ENCODE measurements around the gene MGAT3.

The MGAT3 gene

GRCh38 chr22:39493759-39494158 is 36.9 kb downstream of the MGAT3 start:
- ChIA-PET CTCF (interaction anchor here (0.6 to 2.1 kb wide), 11 partner anchors 8 to 61 kb away, joined by 3 to 33 read pairs (median 5); partner anchors contain the start of gene MIEF1), POLR2A (interaction anchor here (0.9 to 2.3 kb wide), 6 partner anchors 22 to 174 kb away, joined by 3 to 14 read pairs (median 8); partner anchors contain the start of genes ATF4 and RPL3)
- no peak for DNase-seq (ENCODE audit: extremely low spot score)
- TF ChIP-seq ZNF384 (IDR thresholded peaks at IDR 0.05) (no peak), NFRKB (IDR thresholded peaks at IDR 0.05) (no peak), FOXA1 (IDR thresholded peaks at IDR 0.05) (no peak), ARNT (IDR thresholded peaks at IDR 0.05) (no peak), SP1 (IDR thresholded peaks at IDR 0.05) (no peak), ELF4 (IDR thresholded peaks at IDR 0.05) (no peak), SUZ12 (IDR thresholded peaks at IDR 0.05) (no peak), LEF1 (IDR thresholded peaks at IDR 0.05; ENCODE audit: borderline replicate concordance) (no peak)

- TF ChIP-seq ARNT (IDR thresholded peaks at IDR 0.05) = no peak
- CTCF ChIA-PET = interaction anchor here (1.0 to 2.1 kb wide), 6 partner anchors 17 to 42 kb away, joined by 3 to 33 read pairs (median 4); no protein-coding TSS in a partner anchor
- POLR2A ChIA-PET = interaction anchor here (0.9 to 2.3 kb wide), 6 partner anchors 21 to 175 kb away, joined by 3 to 14 read pairs (median 8); partner anchors contain the start of genes ATF4 and RPL3
- no peak for DNase-seq (ENCODE audit: extremely low spot score)
Observed at GRCh38 chr22:39494471-39495120, 37.8 kb downstream of the MGAT3 start.

- DNase-seq (ENCODE audit: extremely low spot score) = peak; percentile 81
- ChIA-PET POLR2A (interaction anchor here (0.8 to 3.3 kb wide), 8 partner anchors 9 to 177 kb away, joined by 4 to 33 read pairs (median 6); partner anchors contain the start of genes ATF4 and RPL3), CTCF (interaction anchor here (0.6 to 1.6 kb wide), 24 partner anchors 9 to 1254 kb away, joined by 3 to 45 read pairs (median 4); partner anchors contain the start of gene ATF4)
- no peak for TF ChIP-seq ELF4 (IDR thresholded peaks at IDR 0.05)
- TF ChIP-seq PKNOX1 (IDR thresholded peaks at IDR 0.05) = no peak
- TF ChIP-seq TARDBP (IDR thresholded peaks at IDR 0.05) = no peak
- TF ChIP-seq FOXK2 (IDR thresholded peaks at IDR 0.05) = no peak
- TF ChIP-seq L3MBTL2 (conservative IDR thresholded peaks at IDR 0.05) = no peak
- TF ChIP-seq NFRKB (IDR thresholded peaks at IDR 0.05) = no peak
- no peak for TF ChIP-seq SUZ12 (IDR thresholded peaks at IDR 0.05)
- TF ChIP-seq FOXM1 (IDR thresholded peaks at IDR 0.05; ENCODE audit: borderline replicate concordance) = no peak
- TF ChIP-seq FOXA1 (IDR thresholded peaks at IDR 0.05) = no peak
- TF ChIP-seq ARNT (IDR thresholded peaks at IDR 0.05) = no peak
- no peak for TF ChIP-seq CTBP1 (IDR thresholded peaks at IDR 0.05; ENCODE audit: borderline replicate concordance)
- no peak for TF ChIP-seq SP1 (IDR thresholded peaks at IDR 0.05)
- TF ChIP-seq ZNF384 (IDR thresholded peaks at IDR 0.05) = no peak
- TF ChIP-seq BHLHE40 (IDR thresholded peaks at IDR 0.05; ENCODE audit: borderline replicate concordance) = no peak
- TF ChIP-seq HDGF (IDR thresholded peaks at IDR 0.05; ENCODE audit: borderline replicate concordance) = no peak
- no peak for TF ChIP-seq LEF1 (IDR thresholded peaks at IDR 0.05; ENCODE audit: borderline replicate concordance)
Observed at GRCh38 chr22:39496131-39496838, 39.5 kb downstream of the MGAT3 start.

GRCh38 chr22:39497429-39497828 is 40.6 kb downstream of the MGAT3 start:
- ChIA-PET POLR2A (interaction anchor here (3.3 kb wide), 1 partner anchor 26 kb away, joined by 33 read pairs; no protein-coding TSS in a partner anchor), CTCF (interaction anchor here (1.6 to 2.7 kb wide), 2 partner anchors 17 to 31 kb away, joined by 12 to 13 read pairs; no protein-coding TSS in a partner anchor)
- no peak for DNase-seq (ENCODE audit: extremely low spot score)
- no peak for TF ChIP-seq BHLHE40 (IDR thresholded peaks at IDR 0.05; ENCODE audit: borderline replicate concordance)

GRCh38 chr22:39498368-39498767 is 41.6 kb downstream of the MGAT3 start:
- ChIA-PET CTCF (interaction anchor here (0.9 to 2.7 kb wide), 2 partner anchors 16 to 30 kb away, joined by 5 to 12 read pairs; no protein-coding TSS in a partner anchor), POLR2A (interaction anchor here (0.8 to 3.3 kb wide), 3 partner anchors 22 to 31 kb away, joined by 4 to 33 read pairs (median 5); partner anchors contain the start of gene ATF4)
- no peak for DNase-seq (ENCODE audit: extremely low spot score)

GRCh38 chr22:39498802-39499201 is 42.0 kb downstream of the MGAT3 start:
- ChIA-PET CTCF (interaction anchor here (2.7 kb wide), 1 partner anchor 30 kb away, joined by 12 read pairs; no protein-coding TSS in a partner anchor), POLR2A (interaction anchor here (0.8 to 3.3 kb wide), 4 partner anchors 21 to 30 kb away, joined by 4 to 33 read pairs (median 5); partner anchors contain the start of gene ATF4)
- no peak for DNase-seq (ENCODE audit: extremely low spot score)
- TF ChIP-seq FOXM1 (IDR thresholded peaks at IDR 0.05; ENCODE audit: borderline replicate concordance) (no peak), HDGF (IDR thresholded peaks at IDR 0.05; ENCODE audit: borderline replicate concordance) (no peak), ELF4 (IDR thresholded peaks at IDR 0.05) (no peak), CTBP1 (IDR thresholded peaks at IDR 0.05; ENCODE audit: borderline replicate concordance) (no peak), BHLHE40 (IDR thresholded peaks at IDR 0.05; ENCODE audit: borderline replicate concordance) (no peak)

More at GRCh38 chr22:39498368-39498767, 41.6 kb downstream of the MGAT3 start:
- TF ChIP-seq LEF1 (IDR thresholded peaks at IDR 0.05; ENCODE audit: borderline replicate concordance) (no peak), TARDBP (IDR thresholded peaks at IDR 0.05) (no peak), FOXM1 (IDR thresholded peaks at IDR 0.05; ENCODE audit: borderline replicate concordance) (no peak)

- TF ChIP-seq NFRKB (IDR thresholded peaks at IDR 0.05) = no peak
- TF ChIP-seq BHLHE40 (IDR thresholded peaks at IDR 0.05; ENCODE audit: borderline replicate concordance) = no peak
- no peak for TF ChIP-seq ZNF384 (IDR thresholded peaks at IDR 0.05)
- no peak for TF ChIP-seq HDGF (IDR thresholded peaks at IDR 0.05; ENCODE audit: borderline replicate concordance)
- no peak for TF ChIP-seq FOXM1 (IDR thresholded peaks at IDR 0.05; ENCODE audit: borderline replicate concordance)
- TF ChIP-seq TARDBP (IDR thresholded peaks at IDR 0.05) = no peak
- no peak for TF ChIP-seq PKNOX1 (IDR thresholded peaks at IDR 0.05)
- no peak for TF ChIP-seq L3MBTL2 (conservative IDR thresholded peaks at IDR 0.05)
- no peak for TF ChIP-seq ELF4 (IDR thresholded peaks at IDR 0.05)
- TF ChIP-seq FOXA1 (IDR thresholded peaks at IDR 0.05) = no peak
- no peak for TF ChIP-seq SUZ12 (IDR thresholded peaks at IDR 0.05)
- TF ChIP-seq ARNT (IDR thresholded peaks at IDR 0.05) = no peak
- no peak for TF ChIP-seq LEF1 (IDR thresholded peaks at IDR 0.05; ENCODE audit: borderline replicate concordance)
- no peak for TF ChIP-seq SP1 (IDR thresholded peaks at IDR 0.05)
- no peak for TF ChIP-seq FOXK2 (IDR thresholded peaks at IDR 0.05)
- no peak for TF ChIP-seq CTBP1 (IDR thresholded peaks at IDR 0.05; ENCODE audit: borderline replicate concordance)
- ChIA-PET CTCF (no interaction called here), POLR2A (interaction anchor here (4.3 kb wide), 1 partner anchor 18 kb away, joined by 94 read pairs; the partner anchor contains the start of gene ATF4)
- DNase-seq (ENCODE audit: extremely low spot score) = no peak
Observed at GRCh38 chr22:39500101-39500500, 43.3 kb downstream of the MGAT3 start.
